Natural killer cell (primary cell): ENCODE data around the gene PREX1. TPM values are rescaled to one million over a fixed set of nuclear protein-coding genes. Genes with fewer than 3 reads are reported as not detected.

Source experiments
- ATAC-seq, 3 donors: fragments of 150-1000 bp in 2 of 3; fragments of 200-7000 bp in 1 of 3; cut with Tn5 transposase; 1 replicate in 1 of 3; 2 replicates in 2 of 3; pipeline ENCODE4 v1.10.0; 2021; ENCODE audit warnings: mild to moderate bottlenecking in 2 of 3, moderate library complexity in 2 of 3
- DNase-seq, 2 donors: peaks; one replicate each; pipeline versions ENCODE4 v3.0.0 to v3.0.0-alpha.2; 2013 to 2021; ENCODE audit warnings: mixed read lengths in 1 of 2
- H3K27ac ChIP-seq: one replicate; pipeline ENCODE4 v1.5.1; 2013; ENCODE audit warnings: mild to moderate bottlenecking, low read length
- H3K27me3 ChIP-seq: one replicate; pipeline ENCODE4 v1.6.1; 2013; ENCODE audit warnings: low read length; ENCODE audit not compliant: control insufficient read depth, insufficient read depth
- H3K36me3 ChIP-seq: one replicate; pipeline ENCODE4 v1.6.1; 2013; ENCODE audit warnings: low read length; ENCODE audit not compliant: control insufficient read depth, insufficient read depth
- H3K4me1 ChIP-seq: one replicate; pipeline ENCODE4 v1.6.1; 2013; ENCODE audit warnings: low read length; ENCODE audit not compliant: control insufficient read depth, insufficient read depth
- H3K4me3 ChIP-seq: one replicate; pipeline ENCODE4 v1.5.1; 2013; ENCODE audit warnings: low read length
- H3K9me3 ChIP-seq: one replicate; pipeline ENCODE4 v1.6.1; 2013; ENCODE audit warnings: low read length; ENCODE audit not compliant: control insufficient read depth, insufficient read depth
- H3K27ac Mint-ChIP-seq, 2 donors: one replicate each; pipeline ENCODE4 v1.8.0; 2022; ENCODE audit warnings: mild to moderate bottlenecking in 2 of 2, mixed read lengths in 2 of 2, moderate library complexity in 1 of 2
- H3K27me3 Mint-ChIP-seq, 2 donors: one replicate each; pipeline ENCODE4 v1.8.0; 2022; ENCODE audit warnings: low read depth in 2 of 2, mixed read lengths in 2 of 2
- H3K36me3 Mint-ChIP-seq: one replicate; pipeline ENCODE4 v1.8.0; 2022; ENCODE audit warnings: mixed read lengths
- H3K4me1 Mint-ChIP-seq, 2 donors: one replicate each; pipeline ENCODE4 v1.8.0; 2022; ENCODE audit warnings: mixed read lengths in 2 of 2
- H3K4me3 Mint-ChIP-seq: one replicate; pipeline ENCODE4 v1.8.0; 2022; ENCODE audit warnings: mild to moderate bottlenecking, moderate library complexity, mixed read lengths
- H3K9me3 Mint-ChIP-seq, 2 donors: one replicate each; pipeline ENCODE4 v1.8.0; 2022; ENCODE audit warnings: mixed read lengths in 2 of 2
- CTCF ChIP-seq: fragments of 200-600 bp; IDR thresholded peaks from one replicate; pipeline ENCODE4 v1.8.0; 2022; ENCODE audit warnings: antibody characterized with exemption
- WGBS: methylation state at CpG from one replicate; pipeline ENCODE4 v1.1.7; 2013; ENCODE audit warnings: missing lambda C conversion rate; ENCODE audit not compliant: insufficient coverage; 5-methylcytosine and 5-hydroxymethylcytosine counted together
- intact Hi-C: fragments of 100-400 bp; cut with micrococcal nuclease; formaldehyde crosslinking; loops from one replicate; pipeline ENCODE4 v1.14.2; 2022
- total RNA-seq, 4 donors: library from RNA; stranded (reverse); fragments of 120-200 nt in 1 of 4; gene quantifications; one replicate each; pipeline versions ENCODE4 v1.2.3 to v1.2.4, GENCODE V29; 2013 to 2022

The PREX1 gene
- total RNA-seq, 3 donors from 2014 or later (not counting 1 experiment from before 2014, with no cell fraction given), result 382 to 392 (median 389) TPM

DNA sequence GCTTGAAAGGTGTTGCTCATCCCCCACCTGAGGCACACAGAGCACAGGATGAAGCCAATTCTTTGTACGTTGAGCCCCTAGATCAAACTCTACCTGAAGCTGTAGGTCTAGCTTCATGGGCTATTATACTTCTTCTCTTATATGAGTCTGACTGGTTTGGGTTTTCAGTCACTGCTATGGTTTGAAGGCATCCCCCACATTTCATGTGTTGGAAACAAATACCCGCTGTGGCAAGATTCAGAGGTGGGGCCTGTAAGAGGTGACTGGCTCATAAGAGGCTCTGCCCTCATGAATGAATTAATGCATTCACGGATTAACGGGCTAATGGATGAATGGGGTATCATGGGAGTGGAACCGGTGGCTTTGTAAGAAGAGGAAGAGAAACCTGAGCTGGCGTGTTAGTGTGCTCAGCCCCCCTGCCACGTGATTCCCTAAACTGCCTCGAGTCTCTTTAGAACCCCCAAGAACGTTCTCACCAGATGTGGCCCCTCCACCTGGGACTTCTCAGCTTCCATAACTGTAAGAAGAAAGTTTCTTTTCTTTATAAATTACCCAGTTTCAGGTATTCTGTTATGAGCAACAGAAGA lies 39.2 kb downstream of the PREX1 start:
- Mint-ChIP-seq H3K27me3 (no peaks in the 10 kb centered on the region), H3K4me1 (peaks cover 0 to 92% of the 10 kb centered on the region in 2 donors), H3K9me3 (no peaks in the 10 kb centered on the region), H3K27ac (no peak overlapping the region), H3K4me3 (peak overlapping the region; percentile 67), H3K36me3 (no peaks in the 10 kb centered on the region)
- H3K36me3 ChIP-seq, result peaks cover 2% of the 10 kb centered on the region
- peak overlapping the region; percentile 65 for H3K27ac ChIP-seq
- ATAC-seq, result peak in 1 of 3 donors; percentile 14
- no peaks in the 10 kb centered on the region for H3K9me3 ChIP-seq
- peaks cover 85% of the 10 kb centered on the region for H3K4me1 ChIP-seq
- DNase-seq, result no peak
- 23% methylated on average over 8 of the region's 9 CpGs for WGBS
- TF ChIP-seq CTCF, result no peak
- no peaks in the 10 kb centered on the region for H3K27me3 ChIP-seq
- no peak overlapping the region for H3K4me3 ChIP-seq
- intact Hi-C loops, result loop anchor here (2.0 kb wide), 1 partner anchor 14 kb away; no protein-coding TSS in a partner anchor

DNA sequence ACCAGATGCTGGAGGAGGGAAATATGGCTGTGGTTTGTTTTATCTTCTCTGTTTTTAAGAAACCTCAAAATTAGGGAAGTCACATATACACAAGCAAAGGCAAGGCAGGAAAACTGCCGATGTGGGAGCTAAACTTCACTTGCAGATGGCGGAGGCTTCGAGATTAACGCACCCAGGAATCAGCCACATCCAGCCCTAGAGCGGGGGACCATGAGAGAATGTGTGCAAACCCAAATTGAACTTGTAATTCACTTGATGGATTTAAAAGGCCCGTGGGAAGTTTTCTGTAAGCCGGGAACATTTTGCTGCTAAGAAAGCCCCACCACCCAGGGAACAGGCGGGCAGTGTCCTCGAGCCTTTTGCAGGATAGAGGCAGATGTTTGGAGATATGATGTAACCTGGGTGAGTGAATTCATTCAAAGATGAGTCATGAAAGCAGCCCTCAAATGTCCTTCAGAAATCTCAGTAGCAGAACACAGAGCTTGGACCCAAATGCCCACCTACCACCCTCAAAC lies 39.9 kb downstream of the PREX1 start:
- Mint-ChIP-seq H3K9me3 (no peaks in the 10 kb centered on the region), H3K36me3 (no peaks in the 10 kb centered on the region), H3K4me1 (peaks cover 0 to 85% of the 10 kb centered on the region in 2 donors), H3K4me3 (peak overlapping the region; percentile 70), H3K27ac (no peak overlapping the region), H3K27me3 (no peaks in the 10 kb centered on the region)
- no peak overlapping the region for H3K4me3 ChIP-seq
- H3K4me1 ChIP-seq, result peaks cover 91% of the 10 kb centered on the region
- intact Hi-C loops, result loop anchor here (2.0 kb wide), 1 partner anchor 13 kb away; no protein-coding TSS in a partner anchor
- DNase-seq, result no peak
- H3K36me3 ChIP-seq, result peaks cover 2% of the 10 kb centered on the region
- no peaks in the 10 kb centered on the region for H3K27me3 ChIP-seq
- ATAC-seq, result peak in 1 of 3 donors; percentile 37
- H3K9me3 ChIP-seq, result no peaks in the 10 kb centered on the region
- TF ChIP-seq CTCF, result no peak
- WGBS, result 30% methylated on average over 9 of the region's 9 CpGs
- H3K27ac ChIP-seq, result peak overlapping the region; percentile 65

GRCh38 chr20:48786951-48787705 lies 40.7 kb downstream of the PREX1 start:
- H3K9me3 Mint-ChIP-seq, result no peaks in the 10 kb centered on the region
- Histone ChIP-seq H3K9me3 (no peaks in the 10 kb centered on the region), H3K27me3 (no peaks in the 10 kb centered on the region), H3K4me3 (no peak overlapping the region), H3K4me1 (peaks cover 97% of the 10 kb centered on the region), H3K27ac (peak overlapping the region; percentile 65), H3K36me3 (peaks cover 2% of the 10 kb centered on the region)
- no peaks in the 10 kb centered on the region for H3K27me3 Mint-ChIP-seq
- ATAC-seq (no peak), DNase-seq (no peak)
- H3K27ac Mint-ChIP-seq, result no peak overlapping the region
- H3K4me1 Mint-ChIP-seq, result peaks cover 0 to 77% of the 10 kb centered on the region in 2 donors
- no peaks in the 10 kb centered on the region for H3K36me3 Mint-ChIP-seq
- intact Hi-C loops, result no loop called here
- TF ChIP-seq CTCF, result no peak
- H3K4me3 Mint-ChIP-seq, result peak overlapping the region; percentile 70
- WGBS, result 64% methylated on average over 19 of the region's 19 CpGs
